ENCODE measurements around the gene MID1.

Gene MID1

DNA sequence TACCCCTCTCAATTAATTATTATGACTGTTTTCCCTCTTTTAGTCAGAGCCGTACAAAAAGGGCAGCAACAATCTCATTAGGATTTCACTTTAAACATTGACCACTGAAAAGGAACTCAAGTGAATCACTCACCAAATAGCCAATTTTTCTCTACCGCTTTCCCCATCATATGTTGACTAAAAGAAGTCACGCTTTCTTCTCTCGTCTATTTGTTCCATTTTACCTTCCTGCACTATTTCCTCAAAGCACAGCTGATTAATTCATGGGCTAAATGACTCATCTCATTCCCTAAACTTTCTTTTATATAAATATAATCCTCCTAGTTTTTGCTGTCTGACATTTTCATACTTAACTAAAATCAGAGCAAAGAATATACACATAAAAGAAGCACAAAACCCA is 8.2 kb downstream of the MID1 start:
- no peaks in the 10 kb centered on the region for H3K4me1 ChIP-seq (ENCODE audit: low read length)
- H3K79me2 ChIP-seq (ENCODE audit: low read length) = no peaks in the 10 kb centered on the region
- H3K9ac ChIP-seq (ENCODE audit: low read length) = no peak overlapping the region
- no peak overlapping the region for H3K4me3 ChIP-seq (ENCODE audit: low read length)
- H3K27ac ChIP-seq (ENCODE audit: low read length) = no peak overlapping the region
- no peak overlapping the region for H2AFZ ChIP-seq (ENCODE audit: low read depth, low read length)
- no peaks in the 10 kb centered on the region for H3K36me3 ChIP-seq (replicated peaks; ENCODE audit: low read depth, low read length)
- TF ChIP-seq EZH2phosphoT487 (IDR thresholded peaks at IDR 0.05; ENCODE audit: low read depth) = no peak
- TF ChIP-seq, protein P1, sequence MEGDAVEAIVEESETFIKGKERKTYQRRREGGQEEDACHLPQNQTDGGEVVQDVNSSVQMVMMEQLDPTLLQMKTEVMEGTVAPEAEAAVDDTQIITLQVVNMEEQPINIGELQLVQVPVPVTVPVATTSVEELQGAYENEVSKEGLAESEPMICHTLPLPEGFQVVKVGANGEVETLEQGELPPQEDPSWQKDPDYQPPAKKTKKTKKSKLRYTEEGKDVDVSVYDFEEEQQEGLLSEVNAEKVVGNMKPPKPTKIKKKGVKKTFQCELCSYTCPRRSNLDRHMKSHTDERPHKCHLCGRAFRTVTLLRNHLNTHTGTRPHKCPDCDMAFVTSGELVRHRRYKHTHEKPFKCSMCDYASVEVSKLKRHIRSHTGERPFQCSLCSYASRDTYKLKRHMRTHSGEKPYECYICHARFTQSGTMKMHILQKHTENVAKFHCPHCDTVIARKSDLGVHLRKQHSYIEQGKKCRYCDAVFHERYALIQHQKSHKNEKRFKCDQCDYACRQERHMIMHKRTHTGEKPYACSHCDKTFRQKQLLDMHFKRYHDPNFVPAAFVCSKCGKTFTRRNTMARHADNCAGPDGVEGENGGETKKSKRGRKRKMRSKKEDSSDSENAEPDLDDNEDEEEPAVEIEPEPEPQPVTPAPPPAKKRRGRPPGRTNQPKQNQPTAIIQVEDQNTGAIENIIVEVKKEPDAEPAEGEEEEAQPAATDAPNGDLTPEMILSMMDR (IDR thresholded peaks at IDR 0.05; ENCODE audit: low read depth, low read length) = no peak
- H3K9me3 ChIP-seq (ENCODE audit: insufficient read depth, low read length) = no peaks in the 10 kb centered on the region
- H4K20me1 ChIP-seq (ENCODE audit: insufficient read depth, low read length) = no peaks in the 10 kb centered on the region
- no peak overlapping the region for H3K4me2 ChIP-seq (ENCODE audit: low read length)
- no peaks in the 10 kb centered on the region for H3K27me3 ChIP-seq (ENCODE audit: low read depth, low read length)

DNA sequence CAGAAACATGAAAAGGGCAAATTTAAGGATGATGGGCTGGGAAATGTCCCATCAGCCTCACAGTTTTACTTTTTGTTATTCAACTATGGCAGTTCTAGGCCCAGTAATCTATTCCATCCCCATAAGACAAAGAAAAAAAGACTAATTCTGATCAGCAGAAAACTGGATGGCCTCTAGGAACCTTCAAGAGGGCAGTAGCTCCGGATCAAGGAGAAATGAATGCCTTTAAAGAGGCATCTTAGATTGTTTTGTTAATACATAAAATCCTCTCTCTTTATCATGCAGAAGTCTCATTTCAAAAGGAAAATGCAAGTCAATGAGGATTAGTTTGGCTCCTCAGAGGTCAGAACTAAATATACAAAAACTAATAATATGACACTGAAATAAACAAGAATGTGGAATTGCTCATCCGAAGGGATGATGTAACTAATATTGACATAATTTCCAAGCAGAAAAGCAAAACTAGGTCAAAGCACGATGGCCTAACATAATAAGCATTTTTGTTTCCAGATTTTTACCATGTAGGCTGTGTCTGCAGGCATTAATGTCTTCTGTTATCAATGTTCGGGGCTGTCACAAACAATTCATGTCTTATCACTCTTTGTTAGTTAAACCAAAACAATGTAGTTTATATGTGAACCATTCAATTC is 8.8 kb downstream of the MID1 start:
- no peak overlapping the region for H2AFZ ChIP-seq (ENCODE audit: low read depth, low read length)
- no peaks in the 10 kb centered on the region for H3K9me3 ChIP-seq (ENCODE audit: insufficient read depth, low read length)
- TF ChIP-seq EZH2phosphoT487 (IDR thresholded peaks at IDR 0.05; ENCODE audit: low read depth) = no peak
- TF ChIP-seq, protein P1 (IDR thresholded peaks at IDR 0.05; ENCODE audit: low read depth, low read length) = no peak
- H4K20me1 ChIP-seq (ENCODE audit: insufficient read depth, low read length) = no peaks in the 10 kb centered on the region
- no peak overlapping the region for H3K9ac ChIP-seq (ENCODE audit: low read length)
- H3K4me2 ChIP-seq (ENCODE audit: low read length) = no peak overlapping the region
- no peaks in the 10 kb centered on the region for H3K27me3 ChIP-seq (ENCODE audit: low read depth, low read length)
- no peaks in the 10 kb centered on the region for H3K4me1 ChIP-seq (ENCODE audit: low read length)
- H3K79me2 ChIP-seq (ENCODE audit: low read length) = no peaks in the 10 kb centered on the region
- no peaks in the 10 kb centered on the region for H3K36me3 ChIP-seq (replicated peaks; ENCODE audit: low read depth, low read length)
- H3K27ac ChIP-seq (ENCODE audit: low read length) = no peak overlapping the region
- no peak overlapping the region for H3K4me3 ChIP-seq (ENCODE audit: low read length)

DNA sequence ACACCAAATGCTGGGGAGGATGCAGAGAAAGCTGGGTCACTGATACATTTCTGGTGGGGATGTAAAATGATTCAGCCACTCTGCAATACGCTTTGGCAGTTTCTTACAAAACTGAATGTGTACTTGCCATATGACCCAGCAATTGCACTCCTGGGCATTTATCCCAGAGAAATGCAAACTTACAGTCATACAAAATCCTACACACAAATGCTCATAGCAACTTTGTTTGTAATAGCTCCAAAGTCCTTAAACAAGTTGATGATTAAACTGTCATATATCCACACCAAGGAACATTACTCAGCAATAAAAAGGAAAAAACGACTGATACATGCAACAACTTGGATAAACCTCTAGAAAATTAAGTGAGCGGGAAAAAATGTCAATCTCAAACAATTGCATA is 12.3 kb downstream of the MID1 start:
- H3K36me3 ChIP-seq (replicated peaks; ENCODE audit: low read depth, low read length) = no peaks in the 10 kb centered on the region
- H3K4me2 ChIP-seq (ENCODE audit: low read length) = no peak overlapping the region
- TF ChIP-seq, protein P1 (IDR thresholded peaks at IDR 0.05; ENCODE audit: low read depth, low read length) = no peak
- no peak for TF ChIP-seq EZH2phosphoT487 (IDR thresholded peaks at IDR 0.05; ENCODE audit: low read depth)
- no peak overlapping the region for H3K9ac ChIP-seq (ENCODE audit: low read length)
- no peaks in the 10 kb centered on the region for H4K20me1 ChIP-seq (ENCODE audit: insufficient read depth, low read length)
- no peak overlapping the region for H2AFZ ChIP-seq (ENCODE audit: low read depth, low read length)
- no peaks in the 10 kb centered on the region for H3K27me3 ChIP-seq (ENCODE audit: low read depth, low read length)
- no peaks in the 10 kb centered on the region for H3K4me1 ChIP-seq (ENCODE audit: low read length)
- no peak overlapping the region for H3K27ac ChIP-seq (ENCODE audit: low read length)
- no peaks in the 10 kb centered on the region for H3K79me2 ChIP-seq (ENCODE audit: low read length)
- H3K9me3 ChIP-seq (ENCODE audit: insufficient read depth, low read length) = no peaks in the 10 kb centered on the region
- H3K4me3 ChIP-seq (ENCODE audit: low read length) = no peak overlapping the region

GRCh38 chrX:10607233-10607632 is 13.2 kb downstream of the MID1 start:
- H3K9me3 ChIP-seq (ENCODE audit: insufficient read depth, low read length) = no peaks in the 10 kb centered on the region
- H3K36me3 ChIP-seq (replicated peaks; ENCODE audit: low read depth, low read length) = no peaks in the 10 kb centered on the region
- no peaks in the 10 kb centered on the region for H3K27me3 ChIP-seq (ENCODE audit: low read depth, low read length)
- no peaks in the 10 kb centered on the region for H4K20me1 ChIP-seq (ENCODE audit: insufficient read depth, low read length)
- H2AFZ ChIP-seq (ENCODE audit: low read depth, low read length) = no peak overlapping the region
- no peak overlapping the region for H3K27ac ChIP-seq (ENCODE audit: low read length)
- no peaks in the 10 kb centered on the region for H3K79me2 ChIP-seq (ENCODE audit: low read length)
- TF ChIP-seq, protein P1 (IDR thresholded peaks at IDR 0.05; ENCODE audit: low read depth, low read length) = no peak
- H3K9ac ChIP-seq (ENCODE audit: low read length) = no peak overlapping the region
- no peak overlapping the region for H3K4me2 ChIP-seq (ENCODE audit: low read length)
- H3K4me1 ChIP-seq (ENCODE audit: low read length) = no peaks in the 10 kb centered on the region
- no peak overlapping the region for H3K4me3 ChIP-seq (ENCODE audit: low read length)
